HL-60 (cell line): ENCODE results near the gene SNX30.

Experiments
- CTCF ChIP-seq: IDR thresholded peaks from one replicate; pipeline ENCODE4 v1.5.1; 2011; ENCODE audit warnings: low read length, control low read depth, inconsistent platforms; ENCODE audit not compliant: insufficient read depth
- POLR2AphosphoS5 ChIP-seq: IDR thresholded peaks from 2 replicates; pipeline ENCODE4 v1.6.1; 2012; ENCODE audit warnings: low read depth
- REST ChIP-seq: IDR thresholded peaks from 2 replicates; pipeline ENCODE4 v1.6.1; 2012; ENCODE audit warnings: low read depth; ENCODE audit not compliant: insufficient replicate concordance
- SPI1 ChIP-seq: IDR thresholded peaks from 2 replicates; pipeline ENCODE4 v1.6.1; 2012; ENCODE audit warnings: low read depth, mild to moderate bottlenecking, borderline replicate concordance

- TF ChIP-seq REST (no peak), SPI1 (no peak; the same call in 1 of the 2 replicates), POLR2AphosphoS5 (peak; percentile 82), CTCF (no peak)
These were observed 32.8 kb upstream of the SNX30 start, which contains the start of gene INIP for GRCh38 chr9:112717661-112718331.
